ENCODE measurements around the gene SAMD15.
"Not testable (repeated sequence)": the region's sequence is repeated elsewhere in the genome, so short reads cannot be mapped to it uniquely, and the experiment has no call there.

The SAMD15 gene

GRCh38 chr14:77375973-77376770, 1.0 kb upstream of the SAMD15 start:
- no peak for DNase-seq

- DNase-seq = no peak
Measured at GRCh38 chr14:77377502-77377844, 294 bp downstream of the SAMD15 start.

DNA sequence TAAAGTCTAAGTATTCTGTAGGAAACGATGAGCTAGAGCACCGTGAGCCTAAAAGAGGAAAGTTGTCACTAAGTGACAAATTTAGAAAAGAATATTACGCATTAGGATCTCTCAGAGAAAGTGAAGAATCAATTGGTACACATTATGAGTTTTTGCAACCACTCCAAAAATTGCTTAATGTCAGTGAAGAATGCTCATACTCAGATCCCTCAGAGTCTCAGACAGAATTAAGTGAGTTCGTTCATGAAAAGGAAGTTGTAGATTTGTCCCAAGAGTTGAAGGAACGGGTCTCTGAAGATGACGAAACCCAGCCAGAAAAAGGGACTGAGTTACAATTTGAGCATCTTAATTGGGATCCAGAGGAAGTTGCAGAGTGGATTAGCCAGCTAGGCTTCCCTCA, 1.5 kb downstream of the SAMD15 start:
- no peak for DNase-seq

DNA sequence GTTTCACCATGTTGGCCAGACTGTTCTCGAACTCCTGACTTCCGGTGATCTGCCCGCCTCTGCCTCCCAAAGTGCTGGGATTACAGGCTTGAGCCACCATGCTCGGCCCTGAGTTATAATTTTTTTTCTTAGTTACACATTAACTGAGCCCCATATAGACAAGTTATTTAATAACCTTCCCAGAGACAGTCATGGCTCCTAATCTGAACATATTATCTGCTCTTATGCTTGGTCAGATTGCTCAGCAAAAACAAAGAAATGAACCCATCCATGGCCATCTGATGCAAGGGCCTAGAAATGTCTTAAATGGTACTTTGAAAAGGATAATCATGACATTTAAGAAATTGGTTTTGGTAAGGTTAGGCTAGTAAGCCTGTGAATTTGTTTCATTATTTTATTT, 13.0 kb downstream of the SAMD15 start:
- no peak for DNase-seq

DNA sequence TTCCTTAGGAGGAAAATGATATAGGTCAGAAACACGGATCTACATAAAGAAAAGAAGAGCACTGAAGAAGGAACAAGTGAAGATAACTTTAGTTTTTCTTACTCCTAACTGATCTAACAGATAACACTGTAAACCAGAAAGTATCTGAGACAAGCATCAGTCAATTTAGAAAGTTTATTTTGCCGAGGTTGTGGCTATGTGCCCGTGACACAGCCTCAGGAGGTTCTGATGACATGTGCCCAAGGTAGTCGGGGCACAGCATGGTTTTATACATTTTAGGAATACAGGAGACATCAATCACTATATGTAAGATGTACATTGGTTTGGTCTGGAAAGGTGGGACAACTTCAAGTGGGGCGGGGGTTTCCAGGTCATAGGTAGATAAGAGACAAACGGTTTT, 23.0 kb downstream of the SAMD15 start:
- no peak for DNase-seq

DNA sequence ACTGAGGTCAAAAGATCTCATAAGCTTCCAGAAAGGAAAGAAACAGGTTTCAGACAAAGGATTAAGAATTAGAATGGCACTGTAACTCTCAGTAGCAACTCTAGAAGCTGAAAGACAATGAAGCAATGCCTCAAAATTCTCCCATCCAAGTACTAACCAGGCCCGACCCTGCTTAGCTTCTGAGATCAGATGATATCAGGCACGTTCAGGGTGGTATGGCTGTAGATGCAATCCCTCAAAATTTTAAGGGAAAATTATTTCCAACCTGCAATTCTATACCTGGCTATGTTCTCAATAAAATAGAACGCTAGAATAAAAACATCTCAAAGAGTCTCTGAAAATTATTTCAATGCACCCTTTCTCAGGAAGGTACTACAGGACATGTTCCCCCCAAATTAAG, 26.6 kb downstream of the SAMD15 start:
- no peak for DNase-seq

GRCh38 chr14:77406086-77406485, 28.9 kb downstream of the SAMD15 start:
- no peak for DNase-seq

DNA sequence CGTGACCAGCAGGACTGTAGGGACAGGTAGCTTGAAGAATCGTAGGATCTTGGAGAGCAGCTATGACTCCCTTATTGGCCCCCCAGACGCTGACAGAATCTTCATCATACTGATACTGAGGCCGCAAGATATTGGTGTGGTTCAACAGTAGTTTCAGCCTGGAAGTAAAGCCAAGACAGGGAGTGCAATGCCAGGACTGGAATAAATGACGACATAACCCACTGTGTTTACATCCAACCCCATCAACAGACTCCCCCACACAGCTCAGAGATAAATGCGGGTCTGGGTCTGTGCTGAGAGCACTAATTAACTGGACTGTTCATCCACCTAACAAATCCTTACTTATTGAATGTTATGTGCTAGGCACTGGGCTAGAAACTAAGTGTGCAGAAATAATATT, 29.5 kb downstream of the SAMD15 start:
- no peak for DNase-seq

DNA sequence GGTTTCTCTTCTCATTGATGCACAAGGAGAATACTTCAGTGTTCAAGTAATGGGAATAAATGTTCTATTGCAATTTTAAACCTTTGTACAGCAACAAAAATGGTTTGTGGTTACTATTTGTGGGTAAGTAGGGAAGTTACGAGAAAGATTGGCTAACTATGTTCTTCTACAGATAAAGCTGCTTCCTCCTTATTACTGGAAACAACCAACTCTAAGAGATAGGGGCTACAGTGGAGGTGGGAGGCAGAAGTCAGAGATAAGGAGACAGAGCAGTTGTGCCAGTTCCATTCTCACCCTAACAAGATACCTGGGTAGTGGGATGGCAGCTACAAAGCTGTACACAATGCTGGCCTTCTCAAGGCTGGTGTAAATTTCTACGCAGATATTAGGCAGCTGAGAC, 30.0 kb downstream of the SAMD15 start:
- DNase-seq = no peak

DNA sequence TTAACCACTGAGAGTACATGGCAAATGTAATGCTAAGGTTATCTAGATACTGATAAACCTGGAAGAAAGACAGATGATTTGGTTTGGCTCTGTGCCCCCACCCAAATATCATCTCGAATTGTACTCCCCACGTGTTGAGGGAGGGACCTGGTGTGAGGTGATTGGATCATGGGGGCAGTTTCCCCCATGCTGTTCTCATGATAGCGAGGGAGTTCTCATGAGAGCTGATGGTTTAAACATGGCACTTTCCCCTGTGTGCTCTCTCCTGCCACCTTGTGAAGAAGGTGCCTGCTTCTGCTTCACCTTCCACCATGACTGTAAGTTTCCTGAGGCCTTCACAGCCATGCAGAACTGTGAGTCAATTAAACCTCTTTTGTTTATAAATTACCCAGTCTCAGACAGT, 32.0 kb downstream of the SAMD15 start:
- DNase-seq = no peak

- DNase-seq = not testable (repeated sequence)
Measured at GRCh38 chr14:77415403-77416030, 38.3 kb downstream of the SAMD15 start.

DNA sequence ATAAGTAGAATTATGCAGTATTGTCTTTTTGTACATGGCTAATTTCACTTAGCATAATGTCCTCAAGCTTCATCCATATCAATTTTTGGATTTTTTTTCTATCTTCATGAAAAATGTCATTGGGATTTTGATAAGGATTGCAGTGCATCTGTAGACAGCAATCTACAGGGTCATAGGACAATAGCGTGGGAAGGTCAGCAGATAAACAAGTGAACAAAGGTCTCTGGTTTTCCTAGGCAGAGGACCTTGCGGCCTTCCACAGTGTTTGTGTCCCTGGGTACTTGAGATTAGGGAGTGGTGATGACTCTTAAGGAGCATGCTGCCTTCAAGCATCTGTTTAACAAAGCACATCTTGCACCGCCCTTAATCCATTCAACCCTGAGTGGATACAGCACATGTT, 38.9 kb downstream of the SAMD15 start:
- DNase-seq = not testable (repeated sequence)

- no peak for DNase-seq
Measured at GRCh38 chr14:77416836-77417235, 39.7 kb downstream of the SAMD15 start.

DNA sequence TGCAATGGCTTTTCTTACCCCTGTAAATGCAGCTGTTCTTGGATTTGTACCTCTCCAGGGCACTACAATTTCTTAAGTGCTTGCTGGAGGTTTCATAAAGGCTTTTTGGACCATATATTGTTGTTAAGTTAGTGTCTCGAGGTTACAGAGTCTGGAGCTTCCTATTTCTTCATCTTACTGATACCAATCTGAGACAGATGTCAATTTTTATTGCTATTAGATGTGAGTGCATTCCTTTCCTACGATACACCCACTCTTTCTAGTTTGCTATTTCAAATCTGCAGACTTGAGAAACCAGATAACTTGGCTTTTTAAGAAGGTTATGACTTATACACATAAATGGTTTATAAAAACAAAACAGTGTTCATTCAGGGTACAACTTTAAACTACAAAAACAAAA, 44.0 kb downstream of the SAMD15 start:
- DNase-seq = no peak

DNA sequence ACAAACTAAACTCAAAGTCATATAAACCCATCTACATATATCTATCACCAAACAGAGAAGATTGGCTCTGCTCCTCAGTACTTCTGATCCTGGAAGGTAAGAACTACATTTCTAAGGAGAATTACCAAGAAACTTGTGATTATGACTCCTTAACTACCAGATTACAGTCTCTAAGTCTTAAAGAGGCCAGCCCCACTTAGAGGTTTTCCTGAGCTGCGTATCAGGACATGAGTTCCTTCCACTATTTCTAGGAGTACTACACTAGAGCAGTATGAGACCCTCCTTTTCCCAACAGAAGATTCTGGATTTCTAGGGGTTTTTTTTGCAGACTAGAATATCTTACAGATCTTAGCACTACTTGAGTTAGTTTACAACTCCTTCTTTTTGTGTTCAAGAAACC, 46.2 kb downstream of the SAMD15 start, which contains the start of gene NOXRED1:
TSS of gene NOXRED1 (minus strand) at position 101 of the 400 bp plus-strand sequence. CDS start 634 bp downstream, outside the sequence.
- no peak for DNase-seq

DNA sequence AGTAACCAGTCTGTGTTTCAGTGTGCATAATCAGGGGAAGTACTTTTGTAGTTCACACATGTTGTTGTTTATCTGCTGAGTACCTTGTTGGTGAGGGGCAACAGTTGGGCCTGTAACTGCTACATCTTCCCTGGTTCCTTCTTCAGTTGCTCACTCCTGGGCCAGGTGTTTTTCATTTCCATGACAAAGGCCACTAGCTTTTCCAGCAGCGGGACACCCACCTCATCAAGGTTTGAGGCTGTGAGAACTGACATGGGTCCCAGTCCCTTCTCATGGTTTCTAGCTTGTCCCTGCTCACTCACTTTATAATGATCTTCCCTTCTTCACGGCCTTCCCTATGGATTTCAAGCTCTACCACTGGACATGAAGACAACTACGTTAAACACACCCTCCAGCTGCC, 47.7 kb downstream of the SAMD15 start:
- DNase-seq = no peak

DNA sequence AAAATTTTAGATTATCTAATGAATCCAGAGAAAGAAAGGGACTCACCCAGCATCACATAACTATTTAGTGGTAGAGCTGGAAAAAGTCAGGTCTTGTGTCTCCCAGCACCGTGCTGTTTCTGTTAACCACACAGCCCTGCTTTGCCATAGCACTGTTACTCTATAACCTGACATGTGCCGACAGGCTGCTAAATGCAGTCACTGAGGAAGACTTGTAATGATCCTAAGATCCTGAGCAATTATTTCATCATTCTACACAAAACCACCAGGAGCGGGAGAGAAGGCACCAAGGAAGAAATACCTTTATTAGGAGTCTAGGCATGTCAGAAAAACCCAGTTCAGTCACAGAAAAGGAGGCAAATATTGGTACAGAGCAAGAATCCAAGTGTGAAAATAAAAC, 49.2 kb downstream of the SAMD15 start:
- no peak for DNase-seq

GRCh38 chr14:77436042-77436441, 58.9 kb downstream of the SAMD15 start:
- DNase-seq = no peak

DNA sequence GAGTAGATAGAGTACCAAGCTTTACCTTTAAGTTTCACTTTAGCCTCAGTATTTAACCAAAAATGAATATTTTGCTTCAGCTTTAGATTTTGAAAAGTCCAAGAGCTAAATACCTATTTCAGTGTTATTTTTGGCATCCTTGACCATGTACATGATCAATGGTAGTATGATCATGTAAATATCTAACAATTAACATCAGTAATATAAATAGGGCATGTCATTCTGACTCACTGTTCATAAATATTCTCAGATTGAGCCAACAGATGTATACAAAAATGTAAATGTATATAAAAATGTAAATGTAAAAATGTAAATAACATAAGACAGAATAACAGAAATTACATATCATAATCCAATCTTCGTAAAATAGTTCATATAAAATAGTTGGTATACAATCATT, 61.4 kb downstream of the SAMD15 start:
- no peak for DNase-seq

- no peak for DNase-seq
Measured at GRCh38 chr14:77439861-77440260, 62.7 kb downstream of the SAMD15 start.
